ENCODE results near the gene UTS2B.

Gene UTS2B

GRCh38 chr3:191329654-191330529 lies at the start of gene UTS2B:
Gene UTS2B, minus strand, starts transcription at chr3:191330526. Its CDS starts 48,337 bp downstream, at chr3:191282189.
- peak; percentile 6 for DNase-seq

DNA sequence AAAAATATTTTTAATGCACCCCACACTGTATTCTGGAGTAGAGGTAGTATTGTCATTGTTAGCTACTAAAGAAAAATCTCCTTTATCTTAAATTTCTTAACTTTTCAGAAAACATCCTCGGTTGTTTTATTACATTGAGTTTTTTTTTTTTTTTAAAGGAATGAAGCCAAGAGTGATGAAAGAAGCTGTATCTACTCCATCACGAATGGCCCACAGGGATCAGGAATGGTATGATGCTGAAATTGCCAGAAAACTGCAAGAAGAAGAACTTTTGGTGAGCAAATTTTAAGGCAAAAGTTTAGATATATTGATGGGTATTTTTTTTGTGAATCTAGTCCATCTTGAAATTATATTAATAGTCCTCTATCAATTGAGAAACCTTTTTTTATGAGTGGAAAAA lies 49.7 kb upstream of the UTS2B start:
- DNase-seq, result no peak

- DNase-seq, result no peak
Observed at GRCh38 chr3:191379446-191379845, 49.1 kb upstream of the UTS2B start.

DNA sequence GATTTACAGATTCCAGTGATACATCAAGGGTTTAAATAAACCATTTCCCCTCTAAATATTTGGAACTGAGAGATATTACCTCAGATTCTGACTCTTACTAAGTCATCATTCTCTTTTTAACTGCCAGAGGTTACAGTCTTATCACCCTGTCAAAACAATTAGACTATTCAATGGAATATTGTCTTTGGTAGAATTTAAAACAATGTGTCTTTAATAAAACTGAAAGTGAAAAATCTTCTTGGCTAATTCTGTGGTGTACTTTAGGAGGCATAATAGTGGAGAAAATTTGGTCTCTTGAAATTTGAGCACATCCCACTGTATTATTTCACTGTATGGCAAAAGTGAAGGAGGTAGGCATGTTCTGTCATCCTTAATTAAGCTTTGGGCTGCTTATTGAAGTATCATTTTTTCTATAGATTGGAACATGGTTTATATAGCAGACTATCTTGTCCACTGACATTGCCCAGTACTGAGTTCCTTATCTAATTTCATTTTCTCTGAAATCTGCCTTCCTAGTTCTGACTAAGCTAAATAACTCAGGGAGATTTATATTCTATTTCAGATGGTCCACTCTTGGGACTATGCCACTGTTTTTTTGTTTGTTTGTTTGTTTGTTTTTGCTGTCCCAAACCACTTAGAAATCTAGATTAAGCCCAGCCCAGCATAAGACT lies 48.0 kb upstream of the UTS2B start:
- no peak for DNase-seq

DNA sequence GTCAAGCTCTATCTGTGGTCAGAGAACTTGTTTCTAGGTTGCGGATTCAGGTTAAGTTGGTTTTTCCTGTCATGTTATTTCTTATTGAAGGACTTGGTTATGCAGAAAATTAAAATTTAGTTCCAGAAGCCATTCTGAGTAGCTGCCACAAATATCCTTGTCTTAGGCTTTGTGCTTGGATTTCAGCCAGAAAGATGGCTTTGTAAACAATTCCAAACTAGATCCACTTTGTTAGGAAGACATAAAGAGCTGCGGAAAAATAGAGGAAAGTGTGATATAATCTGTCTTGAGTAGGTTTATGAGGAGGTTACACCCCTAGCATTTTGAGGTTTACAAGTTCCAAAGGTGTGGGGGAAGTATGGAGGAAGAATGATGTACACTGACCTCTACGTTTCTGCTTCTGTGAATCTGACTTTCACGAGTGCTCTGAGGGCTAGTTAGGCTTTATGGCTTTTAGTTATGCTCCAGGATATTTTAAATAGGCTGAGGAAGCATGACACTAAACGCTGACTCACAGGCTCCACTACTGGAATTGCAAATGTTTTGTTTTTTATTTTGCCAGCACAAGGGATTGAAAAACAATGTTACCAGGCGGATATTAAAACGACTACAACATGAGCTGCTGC lies 46.3 kb upstream of the UTS2B start:
- no peak for DNase-seq

DNA sequence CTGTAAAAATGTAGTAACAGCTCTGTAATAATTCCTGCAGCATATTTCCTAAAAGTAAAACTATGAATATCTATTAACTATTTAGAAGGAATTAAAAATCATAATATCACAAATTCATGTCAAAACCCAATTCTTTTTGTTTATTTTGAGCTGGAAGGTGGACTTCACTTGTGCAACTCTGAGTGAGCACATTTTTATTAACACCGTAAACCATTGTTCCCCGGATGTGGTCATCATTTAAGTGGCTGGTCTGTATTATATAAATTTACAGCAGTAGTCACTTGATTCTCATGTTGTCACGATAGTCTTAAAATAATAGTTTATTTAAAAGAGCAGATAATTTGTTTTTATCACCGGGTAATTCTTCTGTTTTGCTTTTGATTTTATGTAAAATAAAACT lies 43.0 kb upstream of the UTS2B start:
- no peak for DNase-seq

DNA sequence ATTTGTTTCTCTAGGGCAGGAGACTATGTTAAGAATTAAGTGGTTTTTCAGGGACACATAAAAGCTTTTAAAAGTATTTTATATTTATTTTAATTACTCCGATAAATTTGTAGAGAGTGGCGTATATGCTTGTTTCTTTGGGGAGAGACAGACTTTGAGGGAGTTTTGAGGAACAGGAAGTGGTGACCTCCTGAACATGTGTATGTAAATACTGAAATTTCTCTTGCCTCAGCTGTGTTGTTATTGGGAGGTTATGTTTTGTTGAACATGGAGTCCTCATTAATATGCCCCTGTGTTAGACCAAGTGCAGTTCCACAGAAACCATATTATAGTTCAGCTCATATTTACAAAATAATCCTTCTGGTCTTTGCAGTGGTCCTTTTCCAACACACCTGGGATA lies 41.8 kb upstream of the UTS2B start:
- no peak for DNase-seq

- no peak for DNase-seq
Observed at GRCh38 chr3:191369616-191370010, 39.3 kb upstream of the UTS2B start.

DNA sequence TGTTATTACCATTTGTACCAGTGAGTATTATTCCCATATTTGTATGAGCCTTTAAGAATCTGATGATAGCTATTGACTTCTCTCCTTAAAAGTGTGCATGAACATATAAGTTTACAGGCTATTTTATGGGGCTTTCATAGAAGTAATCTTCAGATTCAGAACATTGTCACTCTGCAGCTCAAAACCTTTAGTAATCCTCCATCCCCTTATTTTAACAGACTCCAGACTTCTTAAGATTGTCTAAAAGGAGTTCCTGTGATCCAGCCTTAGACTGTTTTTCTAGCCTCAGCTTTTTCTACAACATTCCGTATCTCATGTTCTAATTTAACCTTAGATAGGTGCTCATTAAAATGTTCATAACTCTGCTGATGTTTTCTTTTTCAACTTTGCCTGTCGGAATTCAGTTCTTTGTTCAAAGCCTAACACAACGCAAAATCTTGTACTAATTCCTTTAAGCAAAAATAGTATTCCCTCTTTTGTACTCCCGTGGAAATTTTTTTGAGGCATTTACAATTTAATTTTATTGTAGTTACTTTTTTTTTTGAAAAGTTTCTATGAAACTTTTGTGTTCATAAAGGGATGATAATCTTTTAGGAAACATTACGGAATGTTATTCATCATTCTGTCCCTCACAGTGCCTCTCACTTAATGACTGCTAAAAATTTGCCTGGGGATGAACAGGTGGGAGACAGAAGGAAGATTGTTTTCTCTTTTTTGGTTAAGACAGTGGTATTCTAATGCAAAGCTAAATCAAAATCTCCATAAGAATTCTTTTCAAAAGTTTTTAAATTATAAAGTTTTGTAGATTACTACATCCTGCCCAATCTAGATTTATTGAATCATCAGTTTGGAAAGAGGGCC lies 38.7 kb upstream of the UTS2B start:
- no peak for DNase-seq

DNA sequence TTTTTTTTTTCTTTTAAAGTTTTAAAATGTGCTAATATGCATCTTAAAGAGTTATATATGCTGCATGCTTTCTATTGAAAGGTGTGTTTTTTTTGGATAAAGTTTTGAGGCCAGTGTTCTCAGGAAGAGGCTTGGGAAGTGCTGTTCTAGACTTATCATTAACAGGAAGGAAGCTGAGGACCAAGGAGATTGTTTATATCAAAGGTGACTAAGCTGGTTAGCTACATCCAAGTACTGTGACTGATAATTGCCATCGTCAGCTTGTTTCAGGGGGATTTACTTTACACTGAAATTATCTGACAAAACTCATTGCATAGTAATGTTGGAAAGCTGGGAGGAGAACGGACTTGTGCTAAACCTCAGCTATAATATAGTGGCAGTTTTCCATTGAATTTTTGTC lies 36.3 kb upstream of the UTS2B start:
- DNase-seq, result no peak

- no peak for DNase-seq
Observed at GRCh38 chr3:191363221-191363620, 32.9 kb upstream of the UTS2B start.

DNA sequence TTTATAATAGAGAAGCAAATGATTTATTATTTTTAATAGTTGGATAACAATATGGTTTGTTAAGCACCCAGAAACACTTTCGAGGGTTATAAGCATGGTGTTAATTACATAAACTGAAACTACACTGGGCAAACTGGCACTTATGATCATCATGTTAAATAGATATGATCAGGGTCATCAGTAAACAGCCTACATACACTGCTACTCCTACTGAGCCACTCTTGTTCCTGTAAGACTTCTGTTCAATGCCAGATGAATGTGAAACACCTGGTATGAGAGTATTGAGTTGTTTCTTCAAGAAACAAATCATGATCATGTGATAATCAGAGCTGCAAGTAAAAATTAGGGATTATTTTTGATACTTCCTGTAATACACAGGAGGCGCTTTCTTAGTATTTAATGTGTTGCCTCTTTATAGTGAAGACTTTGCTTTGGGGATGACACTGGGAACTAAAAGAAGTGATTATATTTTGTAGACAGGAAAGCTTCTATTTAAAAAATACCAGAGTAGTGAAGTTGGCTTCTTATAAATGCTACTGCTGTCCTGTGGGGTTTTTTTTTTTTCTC lies 32.3 kb upstream of the UTS2B start:
- no peak for DNase-seq

- DNase-seq, result no peak
Observed at GRCh38 chr3:191362037-191362436, 31.7 kb upstream of the UTS2B start.

GRCh38 chr3:191361456-191361855 lies 31.1 kb upstream of the UTS2B start:
- no peak for DNase-seq

DNA sequence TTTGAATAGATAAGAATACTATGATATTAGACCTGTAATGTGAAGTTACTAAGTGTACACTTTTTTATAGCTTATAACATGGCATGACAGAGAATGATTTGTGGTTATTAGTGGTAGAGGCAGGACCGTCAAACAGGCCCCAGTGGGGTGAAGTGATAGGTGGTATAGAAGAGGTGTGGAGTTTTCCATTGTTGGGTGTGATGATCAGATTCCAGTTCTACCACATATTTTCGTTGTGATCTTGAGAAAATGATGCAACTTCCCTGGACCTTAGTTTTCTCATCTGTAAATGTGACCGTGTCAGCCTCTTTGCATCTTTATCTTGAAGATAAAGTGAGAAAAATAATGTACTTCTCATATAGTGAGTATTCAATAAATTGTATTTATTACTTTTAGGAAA lies 30.3 kb upstream of the UTS2B start:
- DNase-seq, result no peak

- DNase-seq, result no peak
Observed at GRCh38 chr3:191358929-191359328, 28.6 kb upstream of the UTS2B start.

DNA sequence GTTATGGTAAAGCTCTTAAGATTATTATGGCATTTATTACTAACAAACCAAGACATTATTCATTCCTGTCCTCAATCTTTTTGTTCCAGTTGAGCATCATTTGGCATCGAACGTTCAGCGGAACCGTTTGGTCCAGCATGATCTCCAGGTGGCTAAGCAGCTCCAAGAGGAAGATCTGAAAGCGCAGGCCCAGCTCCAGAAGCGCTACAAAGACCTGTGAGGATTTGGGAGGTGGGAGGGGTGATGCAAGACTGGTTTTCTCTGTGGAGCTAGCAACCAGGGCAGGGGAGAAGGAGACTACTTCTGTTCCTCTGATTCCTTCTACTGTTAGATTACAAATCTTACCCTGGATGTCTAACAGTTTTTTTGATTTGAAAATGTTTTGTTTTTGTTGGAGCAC lies 27.6 kb upstream of the UTS2B start:
- DNase-seq, result no peak

DNA sequence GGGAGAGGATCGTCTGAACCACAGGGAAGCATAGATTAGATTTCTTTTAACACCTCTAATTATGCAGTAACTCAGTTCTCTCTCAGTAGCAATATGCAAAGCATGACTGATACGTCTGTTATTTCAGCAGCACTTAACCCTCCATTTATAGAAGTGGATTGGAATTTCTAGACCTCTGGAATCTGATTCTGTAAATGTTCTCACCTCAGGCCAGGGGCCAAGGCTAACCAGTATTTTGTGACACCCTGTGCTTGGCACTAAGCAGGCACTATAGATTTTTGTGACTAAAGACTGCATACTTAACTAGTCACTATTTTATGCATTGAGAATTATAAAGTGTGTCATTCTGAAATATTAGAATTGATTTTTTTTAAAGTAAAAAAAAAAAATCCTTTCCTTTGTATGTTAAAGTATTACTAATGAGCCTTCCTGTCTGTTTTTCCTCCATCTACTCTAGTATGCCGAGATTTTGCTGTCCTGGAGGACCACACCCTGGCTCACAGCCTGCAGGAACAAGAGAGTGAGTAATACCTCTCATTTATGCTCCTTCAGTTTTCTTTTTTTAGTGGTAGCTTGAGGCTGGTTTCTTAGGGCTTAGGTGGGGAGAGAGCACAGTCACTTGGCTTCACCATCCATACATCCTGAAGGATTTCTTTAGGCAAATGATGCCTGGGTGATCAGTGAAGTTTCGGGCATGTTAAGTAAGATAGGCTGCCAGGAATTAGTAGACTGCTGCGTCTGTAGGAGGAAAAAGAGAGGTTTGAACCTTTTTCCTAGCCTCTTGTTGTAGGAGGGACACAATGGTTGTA lies 26.5 kb upstream of the UTS2B start:
- no peak for DNase-seq

DNA sequence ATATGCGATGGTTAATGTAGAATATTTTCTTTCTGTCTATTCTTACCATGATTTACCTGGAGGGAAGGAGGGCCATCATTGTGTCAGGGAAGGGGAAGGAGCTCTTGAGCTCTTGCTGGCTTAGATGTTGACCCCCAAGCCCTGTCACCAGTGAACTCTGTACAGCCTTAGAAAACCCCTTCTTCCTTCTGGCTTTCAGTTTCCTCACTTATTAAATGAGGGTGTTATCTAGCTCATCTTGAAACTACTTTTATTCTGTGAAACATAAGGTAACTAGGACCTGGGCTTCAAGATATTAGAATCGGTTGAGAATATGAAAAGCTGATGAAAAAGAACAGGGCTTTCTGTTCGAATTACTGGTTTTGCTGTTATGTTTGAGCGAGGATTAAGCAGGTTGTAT lies 25.1 kb upstream of the UTS2B start:
- DNase-seq, result no peak

- no peak for DNase-seq
Observed at GRCh38 chr3:191353022-191353777, 22.9 kb upstream of the UTS2B start.

DNA sequence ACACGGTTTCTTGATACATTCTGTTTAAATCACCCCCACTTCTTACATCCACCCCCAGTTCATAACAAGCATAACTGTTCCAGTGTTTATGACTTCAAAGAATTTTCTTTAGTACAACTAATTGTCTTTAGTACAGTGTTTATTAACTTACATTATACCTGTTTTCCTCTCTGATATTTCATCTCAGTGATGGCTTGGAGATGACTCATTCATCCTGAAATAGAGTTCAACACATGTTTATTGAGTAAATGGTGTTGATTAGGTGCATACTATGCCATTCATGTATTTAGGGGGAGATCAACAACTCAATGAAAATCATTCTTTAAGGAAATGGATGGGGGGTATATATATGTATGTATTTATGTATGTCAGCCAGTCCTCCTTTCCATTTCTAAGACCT lies 21.7 kb upstream of the UTS2B start:
- no peak for DNase-seq
